GM23338 (cell line): Measurements from ENCODE around the gene NSG1. TPM values are rescaled to one million over a fixed set of nuclear protein-coding genes. Genes with fewer than 3 reads are reported as not detected.

Experiments
- ATAC-seq: fragments of 200-7000 bp; cut with Tn5 transposase; 3 replicates; pipeline ENCODE4 v1.9.1; 2020
- DNase-seq: peaks from one replicate; pipeline ENCODE4 v3.0.0-alpha.2; 2015; ENCODE audit warnings: low spot score
- H2AFZ ChIP-seq: fragments of 200-600 bp; sonication (generic); 2 replicates; pipeline ENCODE4 v1.8.0; 2016; ENCODE audit warnings: antibody characterized with exemption, mild to moderate bottlenecking, moderate library complexity
- H3F3A ChIP-seq: fragments of 200-600 bp; sonication (generic); replicated peaks from 2 replicates; pipeline ENCODE4 v1.8.0; 2017; ENCODE audit warnings: antibody characterized with exemption, mixed run types, low read depth
- H3K27ac ChIP-seq: fragments of 200-600 bp; sonication (generic); 2 replicates; pipeline ENCODE4 v1.6.1; 2016; ENCODE audit warnings: low read depth
- H3K27me3 ChIP-seq: fragments of 200-600 bp; sonication (generic); 2 replicates; pipeline ENCODE4 v1.8.0; 2016; ENCODE audit warnings: mild to moderate bottlenecking, mixed run types, moderate library complexity; ENCODE audit not compliant: insufficient read depth
- H3K36me3 ChIP-seq: fragments of 200-600 bp; sonication (generic); 2 replicates; pipeline ENCODE4 v1.8.0; 2016; ENCODE audit warnings: mild to moderate bottlenecking; ENCODE audit not compliant: insufficient read depth
- H3K4me1 ChIP-seq: fragments of 200-600 bp; sonication (generic); 2 replicates; pipeline ENCODE4 v1.8.0; 2016; ENCODE audit warnings: mild to moderate bottlenecking, moderate library complexity; ENCODE audit not compliant: insufficient read depth
- H3K4me2 ChIP-seq: fragments of 200-600 bp; sonication (generic); 2 replicates; pipeline ENCODE4 v1.7.1; 2017; ENCODE audit warnings: mixed run types
- H3K4me3 ChIP-seq: fragments of 200-600 bp; sonication (generic); 2 replicates; pipeline ENCODE4 v1.6.1; 2016; ENCODE audit warnings: mixed run types
- H3K79me2 ChIP-seq: fragments of 200-600 bp; sonication (generic); replicated peaks from 2 replicates; pipeline ENCODE4 v1.8.0; 2017; ENCODE audit warnings: mild to moderate bottlenecking; ENCODE audit not compliant: insufficient read depth
- H3K9me2 ChIP-seq: fragments of 200-600 bp; sonication (generic); 2 replicates; pipeline ENCODE4 v1.8.0; 2017; ENCODE audit not compliant: insufficient read depth
- H4K20me1 ChIP-seq: fragments of 200-600 bp; sonication (generic); replicated peaks from 2 replicates; pipeline ENCODE4 v1.8.0; 2017; ENCODE audit warnings: mild to moderate bottlenecking; ENCODE audit not compliant: insufficient read depth
- H3K27ac Mint-ChIP-seq: 2 replicates; pipeline ENCODE4 v1.8.0; 2020; ENCODE audit warnings: inconsistent platforms, mild to moderate bottlenecking, moderate library complexity, mixed read lengths
- H3K27me3 Mint-ChIP-seq: 3 replicates; pipeline ENCODE4 v1.8.0; 2022; ENCODE audit warnings: low read depth, mild to moderate bottlenecking, moderate library complexity, mixed read lengths, inconsistent platforms; ENCODE audit not compliant: insufficient read depth, poor library complexity
- H3K36me3 Mint-ChIP-seq: 3 replicates; pipeline ENCODE4 v1.8.0; 2021; ENCODE audit warnings: low read depth, mild to moderate bottlenecking, inconsistent platforms, moderate library complexity, mixed read lengths
- H3K4me1 Mint-ChIP-seq: 3 replicates; pipeline ENCODE4 v1.8.0; 2020; ENCODE audit warnings: mild to moderate bottlenecking, inconsistent platforms, mixed read lengths
- H3K4me3 Mint-ChIP-seq: 3 replicates; pipeline ENCODE4 v1.8.0; 2021; ENCODE audit warnings: moderate library complexity, mild to moderate bottlenecking, inconsistent platforms, mixed read lengths
- H3K9me3 Mint-ChIP-seq: 3 replicates; pipeline ENCODE4 v1.8.0; 2020; ENCODE audit warnings: moderate library complexity, mild to moderate bottlenecking, inconsistent platforms, mixed read lengths
- CREB1 ChIP-seq: fragments of 250-450 bp; sonication (Bioruptor Pico); IDR thresholded peaks from 2 replicates; pipeline ENCODE4 v1.5.0; 2020; ENCODE audit warnings: low read depth, mild to moderate bottlenecking, moderate library complexity
- CTCF ChIP-seq, 2 experiments: fragments of 200-600 bp in 1 of 2; sonication (generic) in 1 of 2; conservative IDR thresholded peaks; 2 replicates each; pipeline versions ENCODE4 v1.5.1 to v1.6.1; 2016 to 2017; ENCODE audit warnings: antibody characterized with exemption in 2 of 2, low read depth in 2 of 2, mild to moderate bottlenecking in 2 of 2, moderate library complexity in 1 of 2
- ETS1 ChIP-seq: IDR thresholded peaks from 2 replicates; pipeline ENCODE4 v1.6.1; 2016; ENCODE audit warnings: antibody characterized with exemption
- EZH2 ChIP-seq: fragments of 200-600 bp; sonication (generic); IDR thresholded peaks from one replicate; pipeline ENCODE4 v1.8.0; 2017; ENCODE audit warnings: antibody characterized with exemption, mild to moderate bottlenecking, low read depth; ENCODE audit not compliant: unreplicated experiment
- NANOG ChIP-seq: IDR thresholded peaks from 2 replicates; pipeline ENCODE4 v1.6.1; 2016; ENCODE audit warnings: antibody characterized with exemption, borderline replicate concordance
- STAT1 ChIP-seq: IDR thresholded peaks from one replicate; pipeline ENCODE4 v1.6.1; 2016; ENCODE audit warnings: antibody characterized with exemption; ENCODE audit not compliant: unreplicated experiment
- ZNF114 ChIP-seq: fragments of 250-450 bp; sonication (Bioruptor Pico); IDR thresholded peaks from 2 replicates; pipeline ENCODE4 v1.5.0; 2020; ENCODE audit warnings: mild to moderate bottlenecking, moderate library complexity
- ZNF462 ChIP-seq: fragments of 250-450 bp; sonication (Bioruptor Pico); IDR thresholded peaks from 2 replicates; pipeline ENCODE4 v1.5.0; 2020; ENCODE audit warnings: mild to moderate bottlenecking, moderate library complexity
- polyA plus RNA-seq: library from polyadenylated mRNA; unstranded; fragments of >200 nt; fragmentation: Nextera tagmentation; extraction: Ambion mirVana; gene quantifications from 2 replicates; pipeline ENCODE4 v1.2.1, GENCODE V29; 2016
- total RNA-seq: library from RNA; depleted of rRNA; stranded (reverse); fragments of >200 nt; shearing (Covaris generic); gene quantifications from 2 replicates; pipeline ENCODE4 v1.2.3, GENCODE V29; 2014

Gene NSG1
- total and polyA plus RNA-seq, 2 experiments from 2014 or later = 17.4 to 34.5 TPM

- H3K4me3 ChIP-seq = no peak overlapping the region
- TF ChIP-seq ZNF114 (CRISPR knock-in tag) = no peak
- TF ChIP-seq NANOG = no peak
- TF ChIP-seq ZNF462 (CRISPR knock-in tag) = no peak
- TF ChIP-seq CREB1 (CRISPR knock-in tag) = no peak
- no peak for TF ChIP-seq STAT1
- TF ChIP-seq ETS1 = no peak
- no peak for TF ChIP-seq EZH2
- TF ChIP-seq CTCF (conservative IDR thresholded peaks at IDR 0.05; ENCODE audit: low read depth in 2 of 2) = no peak
- H3K4me2 ChIP-seq = no peak overlapping the region
- H3F3A ChIP-seq = no peaks in the 10 kb centered on the region
- peaks cover 4% of the 10 kb centered on the region; the same call in 1 of the 2 replicates for H3K4me1 ChIP-seq
- H3K4me1 Mint-ChIP-seq = peaks cover 14% of the 10 kb centered on the region
- peaks cover 7% of the 10 kb centered on the region for H3K27me3 Mint-ChIP-seq
- H3K36me3 ChIP-seq = 0 out of 2 replicates have a peak, but pooled peaks cover 5% of the 10 kb centered on the region
- no peak for ATAC-seq
- no peaks in the 10 kb centered on the region for H3K9me2 ChIP-seq
- peaks cover 2% of the 10 kb centered on the region; the same call in 2 of the 3 replicates for H3K9me3 Mint-ChIP-seq
- H3K4me3 Mint-ChIP-seq = no peak overlapping the region
- no peak for DNase-seq
- no peak overlapping the region for H2AFZ ChIP-seq
- no peaks in the 10 kb centered on the region for H3K79me2 ChIP-seq
- no peak overlapping the region for H3K27ac ChIP-seq
- peaks cover 50% of the 10 kb centered on the region for H3K36me3 Mint-ChIP-seq
- no peaks in the 10 kb centered on the region for H4K20me1 ChIP-seq
- no peak overlapping the region for H3K27ac Mint-ChIP-seq
- H3K27me3 ChIP-seq = no peaks in the 10 kb centered on the region
Measured at GRCh38 chr4:4417886-4418285, 31.0 kb downstream of the NSG1 start.
